Measurements from ENCODE around the gene TTC3. TPM values are rescaled to one million over a fixed set of nuclear protein-coding genes. Genes with fewer than 3 reads are reported as not detected.
"Not testable (repeated sequence)": the region's sequence is repeated elsewhere in the genome, so short reads cannot be mapped to it uniquely, and the experiment has no call there.

The TTC3 gene
- total and polyA plus RNA-seq, 2 experiments from 2014 or later, result 146 to 196 TPM

DNA sequence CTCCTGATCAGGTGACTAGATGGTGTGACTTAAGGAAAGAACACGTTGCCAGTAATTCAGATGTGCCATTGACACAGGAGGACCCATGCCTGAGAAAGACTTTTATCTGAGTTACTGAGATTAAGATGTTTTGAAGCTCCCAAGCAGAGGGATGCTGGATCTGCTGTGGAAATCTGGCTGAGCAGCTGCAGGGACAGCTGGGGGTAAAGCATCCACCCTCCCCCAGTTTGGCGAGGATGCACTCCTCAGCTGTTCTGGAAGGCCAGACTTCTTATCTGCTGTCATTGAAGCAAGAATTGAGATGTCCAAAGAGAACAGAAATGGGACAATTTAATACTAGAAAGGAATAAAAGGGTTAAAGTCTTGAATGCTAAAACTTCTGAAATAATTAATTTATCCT lies 25.7 kb downstream of the TTC3 start:
- TF ChIP-seq, protein P1, sequence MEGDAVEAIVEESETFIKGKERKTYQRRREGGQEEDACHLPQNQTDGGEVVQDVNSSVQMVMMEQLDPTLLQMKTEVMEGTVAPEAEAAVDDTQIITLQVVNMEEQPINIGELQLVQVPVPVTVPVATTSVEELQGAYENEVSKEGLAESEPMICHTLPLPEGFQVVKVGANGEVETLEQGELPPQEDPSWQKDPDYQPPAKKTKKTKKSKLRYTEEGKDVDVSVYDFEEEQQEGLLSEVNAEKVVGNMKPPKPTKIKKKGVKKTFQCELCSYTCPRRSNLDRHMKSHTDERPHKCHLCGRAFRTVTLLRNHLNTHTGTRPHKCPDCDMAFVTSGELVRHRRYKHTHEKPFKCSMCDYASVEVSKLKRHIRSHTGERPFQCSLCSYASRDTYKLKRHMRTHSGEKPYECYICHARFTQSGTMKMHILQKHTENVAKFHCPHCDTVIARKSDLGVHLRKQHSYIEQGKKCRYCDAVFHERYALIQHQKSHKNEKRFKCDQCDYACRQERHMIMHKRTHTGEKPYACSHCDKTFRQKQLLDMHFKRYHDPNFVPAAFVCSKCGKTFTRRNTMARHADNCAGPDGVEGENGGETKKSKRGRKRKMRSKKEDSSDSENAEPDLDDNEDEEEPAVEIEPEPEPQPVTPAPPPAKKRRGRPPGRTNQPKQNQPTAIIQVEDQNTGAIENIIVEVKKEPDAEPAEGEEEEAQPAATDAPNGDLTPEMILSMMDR (IDR thresholded peaks at IDR 0.05; ENCODE audit: poor library complexity), result no peak
- TF ChIP-seq EZH2 (IDR thresholded peaks at IDR 0.05; ENCODE audit: borderline replicate concordance), result no peak
- no peak for TF ChIP-seq EZH2phosphoT487 (IDR thresholded peaks at IDR 0.05; ENCODE audit: low read depth, severe bottlenecking, unreplicated experiment)
- no peaks in the 10 kb centered on the region for H3K9me3 ChIP-seq (ENCODE audit: low read depth)
- peaks cover 69% of the 10 kb centered on the region for H3K79me2 ChIP-seq
- H3K9me2 ChIP-seq (replicated peaks; ENCODE audit: insufficient read depth), result no peaks in the 10 kb centered on the region
- no peak overlapping the region for H3K4me3 ChIP-seq
- H3K27me3 ChIP-seq, result no peaks in the 10 kb centered on the region
- no peak overlapping the region for H3K4me2 ChIP-seq
- no peaks in the 10 kb centered on the region for H3K36me3 ChIP-seq (replicated peaks; ENCODE audit: insufficient read depth, low read depth)
- no peak overlapping the region for H2AFZ ChIP-seq
- H4K20me1 ChIP-seq (ENCODE audit: insufficient read depth, poor library complexity, severe bottlenecking), result peaks cover 17% of the 10 kb centered on the region
- DNase-seq (ENCODE audit: low spot score), result no peak
- H3K4me1 ChIP-seq (ENCODE audit: insufficient read depth), result no peaks in the 10 kb centered on the region
- WGBS (ENCODE audit: low lambda C conversion rate, missing lambda C conversion rate), result 93% methylated on average over 2 of the region's 2 CpGs
- no peak overlapping the region for H3K27ac ChIP-seq

DNA sequence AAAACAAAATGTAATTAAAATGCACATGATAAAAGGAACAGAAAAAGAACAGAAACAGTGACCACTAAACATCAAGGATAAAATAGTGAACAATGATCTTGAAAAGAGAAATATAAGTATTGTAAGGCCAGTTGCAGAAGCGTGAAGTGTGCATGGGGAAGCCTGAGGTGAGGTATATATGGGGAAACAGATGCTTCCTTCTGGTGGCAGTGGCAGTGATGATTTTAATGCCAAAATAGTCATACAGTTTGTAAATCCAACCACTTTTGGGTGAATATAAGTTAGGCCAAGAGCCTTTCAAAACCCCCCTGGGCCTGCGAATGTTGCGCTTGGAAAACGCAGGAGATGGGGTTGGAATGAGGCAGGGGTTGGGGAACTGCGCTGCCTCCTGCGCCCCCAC lies 27.3 kb downstream of the TTC3 start:
- Histone ChIP-seq H3K27me3 (no peaks in the 10 kb centered on the region), H3K79me2 (peaks cover 71% of the 10 kb centered on the region), H4K20me1 (ENCODE audit: insufficient read depth, poor library complexity, severe bottlenecking) (peaks cover 11% of the 10 kb centered on the region), H3K27ac (no peak overlapping the region), H3K4me2 (no peak overlapping the region), H3K4me3 (no peak overlapping the region), H3K36me3 (replicated peaks; ENCODE audit: insufficient read depth, low read depth) (no peaks in the 10 kb centered on the region), H3K9me2 (replicated peaks; ENCODE audit: insufficient read depth) (no peaks in the 10 kb centered on the region), H3K9me3 (ENCODE audit: low read depth) (no peaks in the 10 kb centered on the region), H3K4me1 (ENCODE audit: insufficient read depth) (no peaks in the 10 kb centered on the region), H2AFZ (no peak overlapping the region)
- no peak for DNase-seq (ENCODE audit: low spot score)
- 98% methylated on average over 6 of the region's 6 CpGs for WGBS (ENCODE audit: low lambda C conversion rate, missing lambda C conversion rate)
- TF ChIP-seq, protein P1 (IDR thresholded peaks at IDR 0.05; ENCODE audit: poor library complexity), result no peak
- TF ChIP-seq EZH2phosphoT487 (IDR thresholded peaks at IDR 0.05; ENCODE audit: low read depth, severe bottlenecking, unreplicated experiment), result no peak

GRCh38 chr21:37101384-37101783 lies 28.3 kb downstream of the TTC3 start:
- Histone ChIP-seq H3K9me3 (ENCODE audit: low read depth) (no peaks in the 10 kb centered on the region), H3K9me2 (replicated peaks; ENCODE audit: insufficient read depth) (no peaks in the 10 kb centered on the region), H3K27ac (no peak overlapping the region), H3K79me2 (peaks cover 76% of the 10 kb centered on the region), H2AFZ (no peak overlapping the region), H3K27me3 (no peaks in the 10 kb centered on the region), H3K4me2 (no peak overlapping the region), H3K4me3 (no peak overlapping the region), H4K20me1 (ENCODE audit: insufficient read depth, poor library complexity, severe bottlenecking) (peaks cover 6% of the 10 kb centered on the region), H3K36me3 (replicated peaks; ENCODE audit: insufficient read depth, low read depth) (peaks cover 1% of the 10 kb centered on the region), H3K4me1 (ENCODE audit: insufficient read depth) (no peaks in the 10 kb centered on the region)
- WGBS (ENCODE audit: low lambda C conversion rate, missing lambda C conversion rate), result 92% methylated on average over 1 of the region's 1 CpG
- DNase-seq (ENCODE audit: low spot score), result no peak
- TF ChIP-seq EZH2 (IDR thresholded peaks at IDR 0.05; ENCODE audit: borderline replicate concordance), result no peak
- TF ChIP-seq EZH2phosphoT487 (IDR thresholded peaks at IDR 0.05; ENCODE audit: low read depth, severe bottlenecking, unreplicated experiment), result no peak
- TF ChIP-seq, protein P1 (IDR thresholded peaks at IDR 0.05; ENCODE audit: poor library complexity), result no peak

DNA sequence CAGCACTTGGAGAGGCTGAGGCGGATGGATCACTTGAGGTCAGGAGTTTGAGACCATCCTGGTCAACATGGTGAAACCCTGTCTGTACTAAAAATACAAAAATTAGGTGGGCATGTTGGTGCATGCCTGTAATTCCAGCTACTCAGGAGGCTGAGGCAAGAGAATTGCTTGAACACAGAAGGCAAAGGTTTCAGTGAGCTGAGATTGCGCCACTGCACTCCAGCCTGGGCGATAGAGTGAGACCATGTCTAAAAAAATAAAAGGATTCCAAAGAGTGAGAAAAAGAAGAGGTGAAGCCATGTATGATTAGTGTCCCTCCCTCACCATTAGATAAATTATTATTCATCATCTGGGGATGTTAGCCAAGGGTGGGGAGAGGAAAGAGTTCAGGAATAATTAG lies 29.7 kb downstream of the TTC3 start:
- peaks cover 85% of the 10 kb centered on the region for H3K79me2 ChIP-seq
- not testable (repeated sequence) for DNase-seq (ENCODE audit: low spot score); H3K27ac ChIP-seq; H2AFZ ChIP-seq; H3K9me3 ChIP-seq (ENCODE audit: low read depth); H3K27me3 ChIP-seq; H3K4me1 ChIP-seq (ENCODE audit: insufficient read depth); H3K4me2 ChIP-seq; H4K20me1 ChIP-seq (ENCODE audit: insufficient read depth, poor library complexity, severe bottlenecking); H3K4me3 ChIP-seq; H3K36me3 ChIP-seq (replicated peaks; ENCODE audit: insufficient read depth, low read depth); H3K9me2 ChIP-seq (replicated peaks; ENCODE audit: insufficient read depth)
- WGBS (ENCODE audit: low lambda C conversion rate, missing lambda C conversion rate), result 96% methylated on average over 3 of the region's 3 CpGs
